HCT116 (cell line): ENCODE results near the gene UBQLN2. TPM values are rescaled to one million over a fixed set of nuclear protein-coding genes. Genes with fewer than 3 reads are reported as not detected.

Experiments used
- ATAC-seq: fragments of 200-7000 bp; cut with Tn5 transposase; 2 replicates; pipeline ENCODE4 v1.9.1; 2020; ENCODE audit warnings: mild to moderate bottlenecking, moderate library complexity
- BruUV-seq: library from RNA; stranded (reverse); fragments of 400-500 nt; replicated peaks from 2 replicates; lab custom pipeline; 2021; lab: Mats Ljungman, UMichigan
- CTCF ChIA-PET: fragments of 300-600 bp; sonication (Branson Sonifier 250); formaldehyde crosslinking; loops from one replicate; lab custom pipeline; 2021; ENCODE audit warnings: antibody characterized with exemption; lab: Charles Lee
- POLR2A ChIA-PET: fragments of 300-600, 350-600 bp; sonication (Branson Sonifier 250); formaldehyde crosslinking; loops from one replicate; lab custom pipeline; 2021; ENCODE audit warnings: antibody characterized with exemption; lab: Charles Lee
- RAD21 ChIA-PET, 2 experiments: fragments of 300-600 bp; sonication (Branson Sonifier 250); formaldehyde crosslinking; loops; one replicate each; lab custom pipeline; 2023; ENCODE audit warnings: low total read pairs in 2 of 2; ENCODE audit not compliant: uncharacterized antibody in 2 of 2, unreplicated experiment in 2 of 2, low non-redundant PET in 1 of 2; lab: Charles Lee
- DNase-seq: peaks from one replicate; pipeline ENCODE4 v3.0.0-alpha.2; 2010; ENCODE audit warnings: low read depth, low spot score
- H2AFZ ChIP-seq: fragments of 200-600 bp; shearing (Covaris generic), sonication (generic); 2 replicates; pipeline ENCODE4 v1.6.1; 2017; ENCODE audit warnings: low read depth, mixed run types, mixed read lengths, antibody characterized with exemption, low read length; ENCODE audit not compliant: poor library complexity, severe bottlenecking
- H3K27ac ChIP-seq: 2 replicates; pipeline ENCODE4 v1.5.1; 2012; ENCODE audit warnings: low read depth, low read length
- H3K27me3 ChIP-seq: fragments of 200-600 bp; sonication (generic); 2 replicates; pipeline ENCODE4 v1.6.1; 2016; ENCODE audit warnings: mixed run types, low read length, mixed read lengths; ENCODE audit not compliant: insufficient read depth
- H3K36me3 ChIP-seq, 2 experiments: fragments of 200-500 bp in 1 of 2; fragments of 200-600 bp in 1 of 2; sonication (Bioruptor generic) in 1 of 2; sonication (generic) in 1 of 2; 2 replicates each; pipeline versions ENCODE4 v1.5.1 to v1.6.1; 2014 to 2016; ENCODE audit warnings: low read length in 2 of 2, inconsistent platforms in 1 of 2, mixed read lengths in 1 of 2, mixed run types in 1 of 2; ENCODE audit not compliant: insufficient read depth in 2 of 2, control insufficient read depth in 1 of 2
- H3K4me1 ChIP-seq, 2 experiments: fragments of 200-600 bp in 1 of 2; sonication (generic) in 1 of 2; 2 replicates each; pipeline versions ENCODE4 v1.5.1 to v1.6.1; 2012 to 2017; ENCODE audit warnings: low read length in 2 of 2, inconsistent platforms in 1 of 2, mild to moderate bottlenecking in 1 of 2, mixed read lengths in 1 of 2, mixed run types in 1 of 2, moderate library complexity in 1 of 2; ENCODE audit not compliant: insufficient read depth in 2 of 2, control insufficient read depth in 1 of 2
- H3K4me2 ChIP-seq: fragments of 200-600 bp; sonication (generic); 2 replicates; pipeline ENCODE4 v1.6.1; 2017; ENCODE audit warnings: mixed run types, low read length, mixed read lengths
- H3K4me3 ChIP-seq, 2 experiments: fragments of 200-600 bp in 1 of 2; sonication (generic) in 1 of 2; replicated peaks in 1 of 2; 2 replicates each; pipeline ENCODE4 v1.5.1; 2011 to 2016; ENCODE audit warnings: low read length in 2 of 2, control low read depth in 1 of 2, low read depth in 1 of 2, mild to moderate bottlenecking in 1 of 2, mixed read lengths in 1 of 2, mixed run types in 1 of 2
- H3K79me2 ChIP-seq: fragments of 200-600 bp; sonication (generic); 2 replicates; pipeline ENCODE4 v1.6.1; 2017; ENCODE audit warnings: mild to moderate bottlenecking, mixed run types, low read length, moderate library complexity, mixed read lengths; ENCODE audit not compliant: insufficient read depth
- H3K9ac ChIP-seq: fragments of 200-600 bp; sonication (generic); 2 replicates; pipeline ENCODE4 v1.6.1; 2016; ENCODE audit warnings: low read length, mixed read lengths
- H3K9me2 ChIP-seq: fragments of 200-600 bp; sonication (generic), shearing (Covaris generic); 2 replicates; pipeline ENCODE4 v1.6.1; 2017; ENCODE audit warnings: mixed run types, mild to moderate bottlenecking, moderate library complexity; ENCODE audit not compliant: insufficient read depth
- H3K9me3 ChIP-seq, 2 experiments: fragments of 200-500 bp in 1 of 2; fragments of 200-600 bp in 1 of 2; sonication (Bioruptor generic) in 1 of 2; sonication (generic) in 1 of 2; 2 replicates each; pipeline ENCODE4 v1.6.1; 2014 to 2017; ENCODE audit warnings: low read length in 2 of 2, mixed read lengths in 2 of 2, inconsistent platforms in 1 of 2, low read depth in 1 of 2, mild to moderate bottlenecking in 1 of 2, mixed run types in 1 of 2, moderate library complexity in 1 of 2; ENCODE audit not compliant: control insufficient read depth in 1 of 2, insufficient read depth in 1 of 2
- H4K20me1 ChIP-seq: fragments of 200-600 bp; sonication (generic), shearing (Covaris generic); 2 replicates; pipeline ENCODE4 v1.6.1; 2017; ENCODE audit warnings: mixed run types, mild to moderate bottlenecking, moderate library complexity; ENCODE audit not compliant: insufficient read depth
- EZH2 ChIP-seq: fragments of 200-600 bp; sonication (generic); IDR thresholded peaks from 2 replicates; pipeline ENCODE4 v1.6.1; 2017; ENCODE audit warnings: antibody characterized with exemption, mixed run types
- EZH2phosphoT487 ChIP-seq: fragments of 200-600 bp; IDR thresholded peaks from 2 replicates; pipeline ENCODE4 v1.6.1; 2018; ENCODE audit warnings: antibody characterized with exemption, borderline replicate concordance
- FOSL1 ChIP-seq: IDR thresholded peaks from 2 replicates; pipeline ENCODE4 v1.6.1; 2012; ENCODE audit warnings: low read depth
- MAX ChIP-seq: IDR thresholded peaks from 2 replicates; pipeline ENCODE4 v1.6.1; 2012
- RAD21 ChIP-seq: IDR thresholded peaks from 2 replicates; pipeline ENCODE4 v1.6.1; 2012; ENCODE audit warnings: low read depth, mild to moderate bottlenecking
- SIN3A ChIP-seq: IDR thresholded peaks from 2 replicates; pipeline ENCODE4 v1.6.1; 2012; ENCODE audit warnings: low read depth
- SRF ChIP-seq: IDR thresholded peaks from 2 replicates; pipeline ENCODE4 v1.6.1; 2012; ENCODE audit warnings: low read depth
- intact Hi-C: fragments of 100-400 bp; cut with micrococcal nuclease; formaldehyde crosslinking; loops from 2 replicates; pipeline ENCODE4 v1.10.0; 2022
- total RNA-seq: library from RNA; stranded (reverse); gene quantifications from one replicate; pipeline ENCODE4 v1.2.1, GENCODE V29; 2021; ENCODE audit not compliant: unreplicated experiment
- TF ChIP-seq, protein P1 (sequence below): IDR thresholded peaks from 2 replicates; pipeline ENCODE4 v1.6.1; 2012
- TF ChIP-seq, protein P2 (sequence below): IDR thresholded peaks from 2 replicates; pipeline ENCODE4 v1.6.1; 2012; ENCODE audit warnings: low read depth

Gene UBQLN2
- total RNA-seq, 1 experiment from 2014 or later: 20.9 TPM

- POLR2A ChIA-PET: no interaction called here
- no peak overlapping the region for H3K4me3 ChIP-seq
- H3K4me2 ChIP-seq: no peak overlapping the region
- H3K9ac ChIP-seq: no peak overlapping the region
- DNase-seq (no peak), ATAC-seq (no peak)
- no peaks in the 10 kb centered on the region for H4K20me1 ChIP-seq
- no peaks in the 10 kb centered on the region for H3K27me3 ChIP-seq
- TF ChIP-seq RAD21: no peak
- no peak for TF ChIP-seq FOSL1
- CTCF ChIA-PET: no interaction called here
- no peaks in the 10 kb centered on the region for H3K9me3 ChIP-seq
- RAD21 ChIA-PET: no interaction called here
- H3K27ac ChIP-seq: no peak overlapping the region
- intact Hi-C loops: no loop called here
- H2AFZ ChIP-seq: no peak overlapping the region
- H3K9me2 ChIP-seq: no peaks in the 10 kb centered on the region
- H3K36me3 ChIP-seq: no peaks in the 10 kb centered on the region
- no TSS peak for BruUV-seq
- H3K79me2 ChIP-seq: no peaks in the 10 kb centered on the region
- H3K4me1 ChIP-seq: no peaks in the 10 kb centered on the region; a peak in 1 of 4 replicates
Measured at GRCh38 chrX:56557376-56557929, 6.0 kb upstream of the UBQLN2 start.

- ATAC-seq: peak; percentile 24; the same call in 1 of the 2 replicates
- Histone ChIP-seq H4K20me1 (no peaks in the 10 kb centered on the region), H3K9ac (peak overlapping the region; percentile 86), H2AFZ (no peak overlapping the region), H3K27me3 (no peaks in the 10 kb centered on the region), H3K9me2 (no peaks in the 10 kb centered on the region), H3K79me2 (peaks cover 47% of the 10 kb centered on the region), H3K4me1 (peaks cover 3 to 5% of the 10 kb centered on the region in 2 experiments), H3K36me3 (no peaks in the 10 kb centered on the region), H3K9me3 (no peaks in the 10 kb centered on the region), H3K4me2 (peak overlapping the region; percentile 83), H3K4me3 (peak overlapping the region; percentile 62 to 77), H3K27ac (peak overlapping the region; percentile 87)
- ChIA-PET RAD21 (no interaction called here), CTCF (no interaction called here), POLR2A (no interaction called here)
- TF ChIP-seq FOSL1 (no peak), SRF (no peak), RAD21 (no peak), EZH2phosphoT487 (no peak), EZH2 (no peak), SIN3A (no peak), MAX (no peak)
- TF ChIP-seq, protein P1, sequence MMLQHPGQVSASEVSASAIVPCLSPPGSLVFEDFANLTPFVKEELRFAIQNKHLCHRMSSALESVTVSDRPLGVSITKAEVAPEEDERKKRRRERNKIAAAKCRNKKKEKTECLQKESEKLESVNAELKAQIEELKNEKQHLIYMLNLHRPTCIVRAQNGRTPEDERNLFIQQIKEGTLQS: no peak
- TF ChIP-seq, protein P2, sequence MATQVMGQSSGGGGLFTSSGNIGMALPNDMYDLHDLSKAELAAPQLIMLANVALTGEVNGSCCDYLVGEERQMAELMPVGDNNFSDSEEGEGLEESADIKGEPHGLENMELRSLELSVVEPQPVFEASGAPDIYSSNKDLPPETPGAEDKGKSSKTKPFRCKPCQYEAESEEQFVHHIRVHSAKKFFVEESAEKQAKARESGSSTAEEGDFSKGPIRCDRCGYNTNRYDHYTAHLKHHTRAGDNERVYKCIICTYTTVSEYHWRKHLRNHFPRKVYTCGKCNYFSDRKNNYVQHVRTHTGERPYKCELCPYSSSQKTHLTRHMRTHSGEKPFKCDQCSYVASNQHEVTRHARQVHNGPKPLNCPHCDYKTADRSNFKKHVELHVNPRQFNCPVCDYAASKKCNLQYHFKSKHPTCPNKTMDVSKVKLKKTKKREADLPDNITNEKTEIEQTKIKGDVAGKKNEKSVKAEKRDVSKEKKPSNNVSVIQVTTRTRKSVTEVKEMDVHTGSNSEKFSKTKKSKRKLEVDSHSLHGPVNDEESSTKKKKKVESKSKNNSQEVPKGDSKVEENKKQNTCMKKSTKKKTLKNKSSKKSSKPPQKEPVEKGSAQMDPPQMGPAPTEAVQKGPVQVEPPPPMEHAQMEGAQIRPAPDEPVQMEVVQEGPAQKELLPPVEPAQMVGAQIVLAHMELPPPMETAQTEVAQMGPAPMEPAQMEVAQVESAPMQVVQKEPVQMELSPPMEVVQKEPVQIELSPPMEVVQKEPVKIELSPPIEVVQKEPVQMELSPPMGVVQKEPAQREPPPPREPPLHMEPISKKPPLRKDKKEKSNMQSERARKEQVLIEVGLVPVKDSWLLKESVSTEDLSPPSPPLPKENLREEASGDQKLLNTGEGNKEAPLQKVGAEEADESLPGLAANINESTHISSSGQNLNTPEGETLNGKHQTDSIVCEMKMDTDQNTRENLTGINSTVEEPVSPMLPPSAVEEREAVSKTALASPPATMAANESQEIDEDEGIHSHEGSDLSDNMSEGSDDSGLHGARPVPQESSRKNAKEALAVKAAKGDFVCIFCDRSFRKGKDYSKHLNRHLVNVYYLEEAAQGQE: no peak
- no peak for DNase-seq
- BruUV-seq: TSS peak; percentile 45
- intact Hi-C loops: loop anchor here (5.0 kb wide), 1 partner anchor 163 kb away; the partner anchor contains the start of gene NBDY
Measured at GRCh38 chrX:56564164-56564885, 898 bp downstream of the UBQLN2 start.
